HepG2 (cell line): ENCODE results near the gene HDAC4. TPM values are rescaled to one million over a fixed set of nuclear protein-coding genes. Genes with fewer than 3 reads are reported as not detected.

Experiments
- ATAC-seq: fragments of 200-7000 bp; cut with Tn5 transposase; 3 replicates; pipeline ENCODE4 v1.9.1; 2020; ENCODE audit warnings: mild to moderate bottlenecking, moderate library complexity
- BruUV-seq: library from RNA; stranded (reverse); fragments of 400-500 nt; replicated peaks from 2 replicates; lab custom pipeline; 2021; lab: Mats Ljungman, UMichigan
- CTCF ChIA-PET: fragments of 300-600 bp; formaldehyde crosslinking; extraction: SDS; loops from one replicate; lab custom pipeline; 2021; ENCODE audit warnings: low total read pairs, inconsistent platforms, low intra/inter-chr PET ratio; lab: Yijun Ruan, JAX
- POLR2A ChIA-PET: fragments of 350-600 bp; sonication (Branson Sonifier 250); formaldehyde crosslinking; loops from one replicate; lab custom pipeline; 2020; ENCODE audit warnings: antibody characterized with exemption, inconsistent platforms; lab: Yijun Ruan, JAX
- DNase-seq: peaks from one replicate; pipeline ENCODE4 v3.0.0-alpha.2; 2015; ENCODE audit warnings: low spot score
- FAIRE-seq: peaks from 3 replicates; lab custom pipeline; 2011; peaks lifted over from hg19 to GRCh38; lab: Jason Lieb, UNC
- H2AFZ ChIP-seq: one replicate; pipeline ENCODE4 v1.6.1; 2011; ENCODE audit warnings: low read length, inconsistent platforms
- H3K27ac ChIP-seq: fragments of 300-600 bp; 3 replicates; pipeline ENCODE4 v1.8.0; 2011; ENCODE audit warnings: mixed run types, mild to moderate bottlenecking, mixed read lengths, low read length, inconsistent platforms; ENCODE audit not compliant: insufficient read depth; ENCODE audit errors: extremely low read length
- H3K27me3 ChIP-seq, 2 experiments: fragments of 200-600 bp in 1 of 2; 2 replicates in 1 of 2; 3 replicates in 1 of 2; pipeline versions ENCODE4 v1.6.0 to v1.8.0; 2011; ENCODE audit warnings: low read length in 2 of 2, mild to moderate bottlenecking in 2 of 2, moderate library complexity in 2 of 2, inconsistent platforms in 1 of 2; ENCODE audit not compliant: insufficient read depth in 2 of 2, control insufficient read depth in 1 of 2
- H3K36me3 ChIP-seq, 2 experiments: fragments of 200-600 bp in 1 of 2; replicated peaks in 1 of 2; 2 replicates in 1 of 2; 3 replicates in 1 of 2; pipeline versions ENCODE4 v1.5.1 to v1.8.0; 2011; ENCODE audit warnings: low read length in 2 of 2, inconsistent platforms in 1 of 2; ENCODE audit not compliant: insufficient read depth in 2 of 2, control insufficient read depth in 1 of 2
- H3K4me1 ChIP-seq: 2 replicates; pipeline ENCODE4 v1.5.1; 2012; ENCODE audit warnings: low read length, inconsistent platforms; ENCODE audit not compliant: insufficient read depth
- H3K4me2 ChIP-seq: 2 replicates; pipeline ENCODE4 v1.6.0; 2011; ENCODE audit warnings: low read depth, low read length, inconsistent platforms
- H3K4me3 ChIP-seq, 3 experiments: fragments of 200-600 bp in 1 of 3; sonication (generic), shearing (Covaris generic) in 1 of 3; replicated peaks in 1 of 3; 2 replicates each; pipeline ENCODE4 v1.5.1; 2011 to 2016; ENCODE audit warnings: low read length in 3 of 3, inconsistent platforms in 2 of 3, low read depth in 2 of 3, mild to moderate bottlenecking in 2 of 3, control low read depth in 1 of 3, mixed read lengths in 1 of 3; ENCODE audit not compliant: insufficient read depth in 1 of 3
- H3K79me2 ChIP-seq: one replicate; pipeline ENCODE4 v1.6.1; 2011; ENCODE audit warnings: low read length, inconsistent platforms; ENCODE audit not compliant: insufficient read depth
- H3K9ac ChIP-seq: 2 replicates; pipeline ENCODE4 v1.6.0; 2011; ENCODE audit warnings: mild to moderate bottlenecking, low read depth, low read length, inconsistent platforms; ENCODE audit not compliant: insufficient read depth
- H3K9me3 ChIP-seq: 2 replicates; pipeline ENCODE4 v1.5.1; 2012; ENCODE audit warnings: mild to moderate bottlenecking, low read length
- H4K20me1 ChIP-seq: 2 replicates; pipeline ENCODE4 v1.6.0; 2011; ENCODE audit warnings: inconsistent platforms, mild to moderate bottlenecking, low read length, moderate library complexity; ENCODE audit not compliant: insufficient read depth
- DMAP1 ChIP-seq: IDR thresholded peaks from 2 replicates; pipeline ENCODE4 v1.6.1; 2016
- FOXA3 ChIP-seq: IDR thresholded peaks from 2 replicates; pipeline ENCODE4 v1.6.1; 2016; ENCODE audit warnings: missing genetic modification reagents, missing compliant biosample characterization
- MTF2 ChIP-seq: sonication (generic); formaldehyde crosslinking; IDR thresholded peaks from 2 replicates; pipeline ENCODE4 v1.5.0; 2020; ENCODE audit warnings: missing genetic modification reagents, borderline replicate concordance
- NFAT5 ChIP-seq: sonication (generic); formaldehyde crosslinking; IDR thresholded peaks from 2 replicates; pipeline ENCODE4 v1.4.0; 2020; ENCODE audit warnings: missing genetic modification reagents
- POLR2G ChIP-seq: fragments of 200-400 bp; formaldehyde crosslinking; IDR thresholded peaks from 2 replicates; pipeline ENCODE4 v1.6.1; 2018; ENCODE audit warnings: mild to moderate bottlenecking, low read depth, low read length, moderate library complexity
- PRMT3 ChIP-seq: sonication (generic); formaldehyde crosslinking; IDR thresholded peaks from 2 replicates; pipeline ENCODE4 v1.8.1; 2022; ENCODE audit warnings: low read depth, mild to moderate bottlenecking, moderate library complexity, missing genetic modification reagents, borderline replicate concordance
- REST ChIP-seq, 2 experiments: IDR thresholded peaks; 2 replicates each; pipeline ENCODE4 v1.6.1; 2011 to 2012; ENCODE audit warnings: low read length in 2 of 2, borderline replicate concordance in 1 of 2, low read depth in 1 of 2, mild to moderate bottlenecking in 1 of 2, moderate library complexity in 1 of 2
- SOX6 ChIP-seq, 2 experiments: fragments of 450-650 bp in 1 of 2; sonication (generic) in 1 of 2; formaldehyde crosslinking in 1 of 2; IDR thresholded peaks; 2 replicates each; pipeline versions ENCODE4 v1.4.0 to v1.6.1; 2017 to 2020; ENCODE audit warnings: antibody characterized with exemption in 1 of 2, mild to moderate bottlenecking in 1 of 2, missing genetic modification reagents in 1 of 2
- TBL1XR1 ChIP-seq: fragments of 150-350 bp; IDR thresholded peaks from 2 replicates; pipeline ENCODE4 v1.6.1; 2014; ENCODE audit warnings: borderline replicate concordance, low read length; ENCODE audit not compliant: partially characterized antibody
- ZBTB34 ChIP-seq: sonication (generic); formaldehyde crosslinking; IDR thresholded peaks from 2 replicates; pipeline ENCODE4 v1.8.0; 2022; ENCODE audit warnings: mild to moderate bottlenecking, missing genetic modification reagents
- WGBS: methylation state at CpG from one replicate; pipeline ENCODE4 v1.1.6; 2017; ENCODE audit warnings: low lambda C conversion rate; 5-methylcytosine and 5-hydroxymethylcytosine counted together
- in situ Hi-C: cut with HindIII; loops from 2 replicates; pipeline ENCODE4 v1.10.0; 2017; ENCODE audit warnings: low pct_unique_long_range_greater_than_20kb; ENCODE audit not compliant: extremely low pct_ligation_motif_present
- intact Hi-C: fragments of 100-400 bp; cut with micrococcal nuclease; formaldehyde crosslinking; loops from one replicate; pipeline ENCODE4 v1.10.0; 2022; ENCODE audit not compliant: unreplicated experiment
- polyA plus RNA-seq, 8 experiments: library from polyadenylated mRNA; depleted of rRNA in 3 of 8; stranded (reverse) in 7 of 8; unstranded in 1 of 8; fragments of >200 nt; fragmentation: Illumina TruSeq in 4 of 8; extraction: Trizol in 4 of 8; gene quantifications; 2 replicates each; pipeline versions ENCODE4 v1.2.1 to v1.2.3, GENCODE V29; 2011 to 2016; ENCODE audit warnings: low read depth in 4 of 8, missing spikeins in 1 of 8, mixed read lengths in 1 of 8; ENCODE audit not compliant: insufficient read depth in 1 of 8
- total RNA-seq, 5 experiments: library from RNA; depleted of rRNA; stranded (reverse); fragments of >200 nt; fragmentation: Illumina TruSeq; extraction: Trizol; gene quantifications; 2 replicates each; pipeline ENCODE4 v1.2.3, GENCODE V29; 2016; ENCODE audit warnings: low read depth in 1 of 5

Gene HDAC4
- total and polyA plus RNA-seq, 2 of the 13 experiments (the other 11 are each of a cell fraction or from before 2014, with no cell fraction given): 10.1 to 11.5 TPM

- no peak for TF ChIP-seq ZBTB34
Measured at GRCh38 chr2:239127513-239127912, 273.3 kb downstream of the HDAC4 start (continued).

GRCh38 chr2:239125726-239126675 is 274.8 kb downstream of the HDAC4 start:
- Histone ChIP-seq H3K36me3 (peaks cover 29 to 44% of the 10 kb centered on the region in 2 experiments), H3K79me2 (no peaks in the 10 kb centered on the region), H3K27ac (no peak overlapping the region), H2AFZ (no peak overlapping the region), H3K9me3 (no peaks in the 10 kb centered on the region), H3K4me3 (no peak overlapping the region), H3K4me1 (peaks cover 13% of the 10 kb centered on the region), H3K9ac (no peak overlapping the region), H3K4me2 (no peak overlapping the region), H3K27me3 (no peaks in the 10 kb centered on the region), H4K20me1 (peaks cover 3% of the 10 kb centered on the region; the same call in 1 of the 2 replicates)
- POLR2A ChIA-PET: no interaction called here
- BruUV-seq: no TSS peak
- in situ Hi-C loops (no loop called here), intact Hi-C loops (no loop called here)
- no peak for ATAC-seq
- no peak for DNase-seq
- 94% methylated on average over 24 of the region's 27 CpGs for WGBS
- no peak for FAIRE-seq
- CTCF ChIA-PET: no interaction called here
- no peak for TF ChIP-seq POLR2G
- TF ChIP-seq SOX6 (IDR thresholded peaks at IDR 0.05): no peak
- no peak for TF ChIP-seq SOX6 (CRISPR knock-in tag; IDR thresholded peaks at IDR 0.05)
- TF ChIP-seq NFAT5: no peak
- TF ChIP-seq MTF2: no peak
- TF ChIP-seq FOXA3: no peak
- TF ChIP-seq REST (IDR thresholded peaks at IDR 0.05; ENCODE audit: borderline replicate concordance in 1 of 2, low read depth in 1 of 2, low read length in 2 of 2): no peak
- no peak for TF ChIP-seq PRMT3 (CRISPR knock-in tag)
- no peak for TF ChIP-seq TBL1XR1
- TF ChIP-seq DMAP1: no peak
